Measurements from ENCODE around the gene TMCC2. TPM values are rescaled to one million over a fixed set of nuclear protein-coding genes. Genes with fewer than 3 reads are reported as not detected.
A peak's percentile ranks its signal among the peaks of the same experiment; 100 is the strongest.

The TMCC2 gene
- total and polyA plus RNA-seq, 2 donors from 2014 or later = 1.3 to 3.5 TPM

DNA sequence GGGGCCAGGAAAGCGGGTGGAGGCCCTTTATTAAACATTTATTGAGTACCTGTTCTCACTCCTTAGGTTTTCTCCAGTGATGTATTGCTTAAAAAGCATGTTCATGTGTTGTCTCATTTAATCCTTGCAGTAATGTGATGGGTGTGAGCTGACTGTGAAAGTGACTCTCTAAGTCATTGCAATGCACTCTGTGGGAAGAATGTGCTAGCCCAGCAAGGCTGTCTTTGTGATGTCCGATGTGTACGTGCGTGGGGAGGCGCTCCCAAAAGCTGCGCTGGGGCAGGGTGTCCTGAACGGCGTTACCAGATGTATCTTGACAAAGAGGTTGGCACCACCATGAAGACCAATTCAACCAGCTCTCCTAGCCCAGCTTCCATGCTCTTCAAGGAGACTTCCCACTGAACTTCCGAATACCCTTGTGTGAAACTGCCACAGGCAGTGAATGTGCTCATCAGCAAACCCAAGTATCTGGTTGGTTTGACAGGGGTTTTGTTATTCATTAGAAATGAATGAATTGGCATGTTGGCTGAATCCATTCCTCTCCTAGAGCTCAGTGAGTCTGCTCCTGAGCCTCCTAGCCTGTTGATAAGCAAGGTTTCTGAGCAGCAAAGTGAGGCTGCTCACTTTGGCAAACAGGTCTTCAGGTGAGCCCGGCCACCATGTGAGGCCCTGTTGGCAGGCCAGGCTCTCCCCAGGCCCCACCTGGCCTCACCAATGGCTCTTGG lies 65.8 kb downstream of the TMCC2 start:
- TF ChIP-seq, protein P1, sequence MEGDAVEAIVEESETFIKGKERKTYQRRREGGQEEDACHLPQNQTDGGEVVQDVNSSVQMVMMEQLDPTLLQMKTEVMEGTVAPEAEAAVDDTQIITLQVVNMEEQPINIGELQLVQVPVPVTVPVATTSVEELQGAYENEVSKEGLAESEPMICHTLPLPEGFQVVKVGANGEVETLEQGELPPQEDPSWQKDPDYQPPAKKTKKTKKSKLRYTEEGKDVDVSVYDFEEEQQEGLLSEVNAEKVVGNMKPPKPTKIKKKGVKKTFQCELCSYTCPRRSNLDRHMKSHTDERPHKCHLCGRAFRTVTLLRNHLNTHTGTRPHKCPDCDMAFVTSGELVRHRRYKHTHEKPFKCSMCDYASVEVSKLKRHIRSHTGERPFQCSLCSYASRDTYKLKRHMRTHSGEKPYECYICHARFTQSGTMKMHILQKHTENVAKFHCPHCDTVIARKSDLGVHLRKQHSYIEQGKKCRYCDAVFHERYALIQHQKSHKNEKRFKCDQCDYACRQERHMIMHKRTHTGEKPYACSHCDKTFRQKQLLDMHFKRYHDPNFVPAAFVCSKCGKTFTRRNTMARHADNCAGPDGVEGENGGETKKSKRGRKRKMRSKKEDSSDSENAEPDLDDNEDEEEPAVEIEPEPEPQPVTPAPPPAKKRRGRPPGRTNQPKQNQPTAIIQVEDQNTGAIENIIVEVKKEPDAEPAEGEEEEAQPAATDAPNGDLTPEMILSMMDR (IDR thresholded peaks at IDR 0.05; ENCODE audit: borderline replicate concordance, extremely low read depth, insufficient read depth) = no peak
- H3K4me1 ChIP-seq (ENCODE audit: control insufficient read depth in 2 of 3, insufficient read depth in 2 of 3, low read depth in 1 of 3, low read length in 3 of 3) = peaks cover 0 to 37% (median 25%) of the 10 kb centered on the region in 3 donors
- no peaks in the 10 kb centered on the region for H3K36me3 ChIP-seq (ENCODE audit: control insufficient read depth in 2 of 3, insufficient read depth in 3 of 3, low read length in 3 of 3)
- H3K9ac ChIP-seq (ENCODE audit: low read length in 3 of 3) = peak overlapping the region in 1 of 3 donors; percentile 13
- H3K4me3 ChIP-seq (ENCODE audit: low read length in 3 of 3) = no peak overlapping the region
- no peaks in the 10 kb centered on the region for H3K27me3 ChIP-seq (ENCODE audit: control insufficient read depth, insufficient read depth, low read length)
- FAIRE-seq = no peak
- no peak for DNase-seq
- peak overlapping the region; percentile 87 to 94 for H3K27ac ChIP-seq (ENCODE audit: low read depth in 2 of 2, low read length in 2 of 2)
- H3K9me3 ChIP-seq (ENCODE audit: control insufficient read depth in 2 of 3, insufficient read depth in 1 of 3, low read length in 3 of 3) = no peaks in the 10 kb centered on the region
- intact Hi-C loops (cut with DNase I) = no loop called here

DNA sequence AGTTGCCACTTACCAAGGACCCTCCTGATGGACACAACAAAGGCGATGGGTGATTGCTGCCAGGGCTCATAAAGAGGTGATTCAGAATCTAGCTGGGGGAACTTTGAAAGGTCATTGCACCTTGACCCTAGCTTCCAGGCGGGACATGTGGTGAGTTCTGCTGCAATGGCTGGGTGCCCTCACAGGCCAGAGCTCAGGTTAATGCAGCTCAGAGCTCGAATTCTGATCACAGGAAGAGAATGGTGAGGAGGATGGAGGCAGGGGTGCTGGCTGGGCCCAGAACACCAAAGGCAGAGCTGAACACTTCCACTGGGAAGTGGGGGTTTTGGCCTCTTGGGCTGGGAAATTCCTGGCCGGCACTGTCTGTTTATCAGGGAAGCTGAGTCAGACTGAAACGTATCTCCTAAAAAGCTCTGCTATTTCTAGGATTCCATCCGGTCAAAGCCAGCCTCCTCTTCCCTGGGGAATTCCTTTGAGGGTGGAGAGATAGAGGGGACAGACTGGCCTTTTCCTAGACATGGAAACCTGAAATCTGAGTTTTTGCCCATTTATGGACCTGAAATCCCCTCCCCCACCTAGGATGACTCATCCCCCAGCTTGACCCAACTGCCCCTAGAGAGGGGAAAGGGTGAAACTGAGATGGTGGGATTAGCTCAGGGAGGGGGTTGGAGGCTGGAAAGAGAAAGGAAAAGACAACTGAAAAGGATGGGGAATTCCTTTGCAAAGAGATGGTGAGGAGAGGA lies 66.6 kb downstream of the TMCC2 start:
- H3K36me3 ChIP-seq (ENCODE audit: control insufficient read depth in 2 of 3, insufficient read depth in 3 of 3, low read length in 3 of 3) = no peaks in the 10 kb centered on the region
- no peak overlapping the region for H3K4me3 ChIP-seq (ENCODE audit: low read length in 3 of 3)
- peak overlapping the region in 1 of 3 donors; percentile 77 for H3K9ac ChIP-seq (ENCODE audit: low read length in 3 of 3)
- intact Hi-C loops (cut with DNase I) = no loop called here
- peak; percentile 48 to 90 (median 68) for DNase-seq
- H3K27me3 ChIP-seq (ENCODE audit: control insufficient read depth, insufficient read depth, low read length) = no peaks in the 10 kb centered on the region
- peaks cover 0 to 44% (median 27%) of the 10 kb centered on the region in 3 donors for H3K4me1 ChIP-seq (ENCODE audit: control insufficient read depth in 2 of 3, insufficient read depth in 2 of 3, low read depth in 1 of 3, low read length in 3 of 3)
- peak overlapping the region; percentile 87 to 94 for H3K27ac ChIP-seq (ENCODE audit: low read depth in 2 of 2, low read length in 2 of 2)
- FAIRE-seq = no peak
- H3K9me3 ChIP-seq (ENCODE audit: control insufficient read depth in 2 of 3, insufficient read depth in 1 of 3, low read length in 3 of 3) = no peaks in the 10 kb centered on the region
- TF ChIP-seq, protein P1 (IDR thresholded peaks at IDR 0.05; ENCODE audit: borderline replicate concordance, extremely low read depth, insufficient read depth) = no peak

DNA sequence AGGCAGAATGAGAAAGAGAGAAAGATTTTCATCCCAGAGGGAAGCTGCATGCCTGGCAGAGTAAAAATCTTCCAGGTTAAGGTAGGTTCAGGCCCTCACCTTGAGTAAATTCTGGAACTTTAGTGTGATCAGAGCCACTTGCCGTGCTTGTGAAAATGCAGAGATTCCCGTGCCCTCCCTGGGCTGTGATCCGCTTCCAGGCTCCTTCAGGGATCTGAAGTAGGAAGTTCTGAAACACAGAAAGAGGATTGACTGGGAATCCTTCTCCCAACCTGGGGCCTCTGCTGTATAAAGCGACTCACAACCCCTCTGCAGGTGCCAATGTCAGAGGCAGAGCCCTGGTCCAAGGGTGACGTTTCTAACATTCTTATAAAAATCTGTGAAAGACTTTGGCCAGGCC lies 67.2 kb downstream of the TMCC2 start:
- Histone ChIP-seq H3K27ac (ENCODE audit: low read depth in 2 of 2, low read length in 2 of 2) (peak overlapping the region; percentile 87 to 94), H3K36me3 (ENCODE audit: control insufficient read depth in 2 of 3, insufficient read depth in 3 of 3, low read length in 3 of 3) (no peaks in the 10 kb centered on the region), H3K9me3 (ENCODE audit: control insufficient read depth in 2 of 3, insufficient read depth in 1 of 3, low read length in 3 of 3) (no peaks in the 10 kb centered on the region), H3K27me3 (ENCODE audit: control insufficient read depth, insufficient read depth, low read length) (no peaks in the 10 kb centered on the region), H3K4me1 (ENCODE audit: control insufficient read depth in 2 of 3, insufficient read depth in 2 of 3, low read depth in 1 of 3, low read length in 3 of 3) (peaks cover 0 to 44% (median 28%) of the 10 kb centered on the region in 3 donors), H3K9ac (ENCODE audit: low read length in 3 of 3) (peak overlapping the region in 1 of 3 donors; percentile 77), H3K4me3 (ENCODE audit: low read length in 3 of 3) (no peak overlapping the region)
- no peak for FAIRE-seq
- no peak for DNase-seq
- intact Hi-C loops (cut with DNase I) = no loop called here
- TF ChIP-seq, protein P1 (IDR thresholded peaks at IDR 0.05; ENCODE audit: borderline replicate concordance, extremely low read depth, insufficient read depth) = no peak
